Measurements from ENCODE around the gene CHN1.

The CHN1 gene

DNA sequence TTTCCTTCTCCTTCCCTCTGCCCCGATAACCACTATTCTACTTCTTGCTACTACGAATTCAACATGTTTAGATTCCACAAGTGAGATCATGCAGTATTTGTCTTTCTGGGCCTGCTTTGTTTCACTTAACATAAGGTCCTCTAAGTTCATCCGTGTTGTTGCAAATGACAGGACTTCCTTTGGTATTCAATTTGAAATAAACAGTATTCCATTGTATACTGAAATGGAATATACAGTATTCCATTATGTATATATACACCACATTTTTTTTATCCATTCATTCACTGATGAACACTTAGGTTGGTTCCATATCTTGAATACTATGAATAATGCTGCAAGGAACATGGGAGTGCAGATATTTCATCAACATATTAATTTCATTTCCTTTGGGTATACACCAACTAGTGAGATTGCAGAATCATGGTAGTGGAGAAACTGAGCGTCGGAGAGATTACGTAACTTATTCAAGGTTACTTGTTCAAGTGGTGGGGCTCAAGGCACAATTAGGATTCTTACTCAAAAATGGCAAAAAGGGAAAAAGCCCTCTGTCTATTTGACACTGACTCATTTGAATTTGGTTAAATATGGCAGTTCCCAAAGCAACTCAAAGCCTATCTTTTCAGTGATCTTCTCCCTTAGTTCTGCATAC, 85.1 kb downstream of the CHN1 start:
- DNase-seq = no peak

DNA sequence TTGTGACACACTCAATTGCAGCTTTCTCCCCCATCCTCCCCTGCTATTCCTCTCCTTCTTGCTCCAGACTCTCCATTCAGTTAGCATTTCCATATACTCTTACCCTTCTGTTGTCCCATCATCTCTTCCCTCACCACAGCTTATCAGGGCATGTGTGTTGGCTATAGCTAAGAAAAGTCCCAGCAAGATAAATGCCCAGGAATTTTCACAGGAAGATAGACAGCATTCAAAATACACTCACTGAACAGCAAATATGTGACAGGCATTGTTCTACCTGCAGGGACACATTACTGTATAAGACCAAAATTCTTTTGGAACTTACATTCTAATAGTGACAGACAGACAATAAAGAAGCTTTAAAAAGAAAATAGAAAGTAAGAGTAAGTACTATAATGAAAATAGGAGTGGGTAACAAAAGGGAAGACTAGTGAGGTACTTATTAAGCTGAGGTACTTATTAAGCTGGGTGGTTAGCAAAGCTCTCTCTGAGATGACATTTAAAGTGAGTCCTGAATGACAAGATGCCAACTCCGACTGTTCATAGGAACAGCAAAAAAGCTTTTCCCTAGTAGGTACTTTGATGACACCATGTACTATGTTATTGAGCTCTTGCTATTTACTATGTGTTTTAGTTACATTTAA, 86.2 kb downstream of the CHN1 start:
- no peak for DNase-seq

DNA sequence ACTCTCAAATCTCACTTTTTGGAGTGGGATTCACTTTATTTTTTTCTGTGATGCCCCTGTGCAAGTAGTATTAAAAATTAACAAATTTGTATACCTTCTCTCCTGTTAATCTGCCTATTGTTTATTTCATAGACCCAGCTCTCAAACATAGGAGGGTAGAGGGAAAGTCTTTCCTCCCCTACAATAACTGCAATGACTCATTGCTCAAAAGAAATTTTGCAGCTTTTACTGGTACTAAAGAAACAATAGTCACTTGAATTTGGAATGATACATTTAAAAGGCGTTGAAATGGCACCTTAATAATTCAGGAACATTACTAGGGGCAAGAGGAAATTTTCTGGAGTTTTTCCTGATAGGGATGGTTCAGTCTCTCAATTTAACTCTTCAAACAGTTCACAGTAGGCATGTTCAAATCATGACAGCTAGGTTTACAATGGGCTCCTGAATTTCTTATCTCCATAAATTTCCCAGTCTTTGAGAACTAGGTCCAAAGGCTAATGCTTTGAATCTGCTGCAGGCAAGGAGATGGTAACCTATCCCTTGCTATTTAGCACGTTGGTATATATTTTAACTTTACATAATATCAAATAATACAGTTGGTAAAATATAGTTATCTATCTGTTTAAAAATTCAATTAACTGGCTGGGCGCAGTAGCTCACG, 88.8 kb downstream of the CHN1 start:
- DNase-seq = no peak

DNA sequence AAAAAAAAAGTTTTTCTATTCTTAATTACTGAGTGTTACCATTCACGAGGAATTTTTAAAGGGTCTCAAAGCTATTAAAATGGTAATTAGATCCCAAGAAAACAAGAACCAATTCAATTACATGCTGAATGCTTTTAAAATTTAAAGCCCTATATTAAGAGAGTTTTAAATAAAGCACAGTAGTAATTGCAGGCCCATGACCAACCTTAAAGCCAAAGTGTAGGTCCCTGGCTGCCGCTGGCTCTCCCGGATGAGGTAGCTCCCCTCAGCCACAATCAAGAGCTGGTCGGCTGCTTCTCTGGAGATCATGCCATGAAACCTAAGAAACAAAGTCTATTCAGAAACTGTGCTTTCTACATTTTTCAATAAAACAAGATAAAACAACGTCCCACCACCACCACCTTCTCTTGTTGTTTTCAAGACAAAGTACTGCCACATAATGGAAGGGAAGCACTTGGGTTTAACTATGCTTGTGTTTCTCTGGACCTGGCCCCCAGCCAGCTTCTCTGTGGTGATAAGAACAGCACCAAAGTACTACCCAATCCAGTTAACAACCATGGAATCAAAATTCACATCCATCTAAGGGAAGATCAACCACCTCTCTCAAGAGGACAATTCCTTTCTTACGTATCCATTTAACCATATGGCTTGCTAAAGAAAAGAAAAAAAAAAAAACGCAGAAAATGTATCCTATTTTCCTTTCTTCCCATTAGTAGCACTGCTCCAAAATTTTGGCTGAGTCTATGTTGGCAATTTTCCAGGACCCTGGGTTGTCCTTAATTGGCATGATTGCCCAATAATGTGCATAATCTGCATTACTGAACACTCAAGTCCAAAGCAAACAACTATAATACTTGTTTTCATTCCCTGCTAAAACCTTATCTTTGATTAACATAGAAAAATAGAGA, 90.1 kb downstream of the CHN1 start:
- no peak for DNase-seq

DNA sequence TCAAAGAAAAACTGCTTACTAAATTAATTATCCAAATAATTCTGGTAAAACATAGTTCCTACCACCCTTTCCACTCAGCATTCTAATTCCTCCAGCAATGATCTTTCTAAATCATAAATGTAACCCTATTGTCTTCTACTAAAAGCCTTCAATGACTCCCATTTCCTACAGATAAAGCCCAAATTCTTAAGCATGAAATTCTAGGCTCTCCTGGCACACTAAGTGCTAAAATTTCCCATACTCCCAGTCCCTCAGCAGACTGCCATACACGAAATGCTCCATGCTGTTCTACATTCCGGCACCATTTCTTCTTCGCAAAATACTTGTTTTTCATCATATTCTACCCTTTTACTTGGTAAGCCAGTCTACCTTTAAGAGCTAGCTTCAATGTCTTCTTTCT, 96.9 kb downstream of the CHN1 start:
- no peak for DNase-seq

DNA sequence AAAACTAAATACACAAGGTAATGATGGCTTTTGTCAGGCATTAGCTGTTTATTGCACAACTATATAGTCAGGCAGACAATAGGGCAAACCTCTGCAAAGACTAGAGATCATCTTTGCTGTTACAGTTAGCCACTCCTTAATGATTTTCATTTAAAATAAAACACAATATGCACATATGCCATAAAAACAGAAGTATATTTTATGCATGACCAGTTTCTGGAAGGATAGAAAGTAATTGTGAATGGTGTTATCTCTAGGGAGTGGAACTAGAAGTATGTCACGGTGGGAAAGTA, 102.0 kb downstream of the CHN1 start:
- no peak for DNase-seq

DNA sequence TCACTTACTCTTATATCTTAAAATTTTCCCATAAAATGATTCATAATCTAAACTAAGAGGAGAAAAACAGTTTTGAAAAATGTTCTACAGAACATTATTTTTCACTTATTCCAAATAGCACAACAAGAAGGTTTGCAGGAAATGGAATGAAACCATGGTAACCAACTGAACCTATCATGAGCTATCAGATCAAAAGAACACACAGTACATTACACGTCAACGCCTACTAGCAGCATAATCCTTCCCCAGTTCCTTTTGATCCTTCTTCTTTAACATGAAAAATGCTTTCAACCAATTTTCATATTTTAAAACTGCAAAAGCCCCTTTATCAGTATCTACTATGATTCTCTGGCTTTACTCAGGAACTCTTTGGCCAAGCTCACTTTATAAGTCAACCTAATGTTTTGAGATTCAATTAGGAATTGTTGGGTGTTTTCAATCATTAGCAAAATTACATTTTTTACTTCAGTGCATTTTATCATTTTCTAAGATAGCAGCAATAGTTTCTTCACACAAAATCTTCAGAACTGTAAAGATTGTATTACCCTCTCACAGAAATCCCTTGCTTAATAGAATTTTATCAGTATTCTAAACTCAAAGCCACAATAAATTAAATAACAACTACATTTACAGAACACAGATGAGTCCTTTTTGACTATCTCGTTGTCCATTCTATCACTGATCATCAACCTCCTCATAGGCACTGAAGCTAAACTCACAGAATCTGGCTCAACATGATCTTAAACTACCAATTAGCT, 102.5 kb downstream of the CHN1 start:
- DNase-seq = no peak

DNA sequence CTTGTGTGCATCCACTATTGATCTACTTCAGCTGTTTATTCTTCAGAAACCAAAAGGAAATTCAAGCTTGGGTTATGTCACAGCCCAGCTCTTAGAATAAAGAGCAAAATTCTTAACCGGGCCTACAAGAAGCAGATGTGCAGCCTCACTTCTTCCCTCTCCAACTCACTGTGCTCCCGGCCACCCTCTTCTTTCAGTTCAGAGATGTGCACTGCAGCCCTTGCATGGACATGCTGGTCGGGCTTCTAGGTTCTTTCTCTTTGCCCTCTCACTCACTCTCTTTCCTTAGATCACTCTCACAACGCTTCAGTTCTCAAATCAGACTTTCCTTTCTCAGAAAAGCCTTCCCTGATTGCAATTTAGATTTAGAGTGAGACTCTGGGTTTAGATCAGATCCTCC, 104.1 kb downstream of the CHN1 start:
- peak; percentile 17 for DNase-seq

DNA sequence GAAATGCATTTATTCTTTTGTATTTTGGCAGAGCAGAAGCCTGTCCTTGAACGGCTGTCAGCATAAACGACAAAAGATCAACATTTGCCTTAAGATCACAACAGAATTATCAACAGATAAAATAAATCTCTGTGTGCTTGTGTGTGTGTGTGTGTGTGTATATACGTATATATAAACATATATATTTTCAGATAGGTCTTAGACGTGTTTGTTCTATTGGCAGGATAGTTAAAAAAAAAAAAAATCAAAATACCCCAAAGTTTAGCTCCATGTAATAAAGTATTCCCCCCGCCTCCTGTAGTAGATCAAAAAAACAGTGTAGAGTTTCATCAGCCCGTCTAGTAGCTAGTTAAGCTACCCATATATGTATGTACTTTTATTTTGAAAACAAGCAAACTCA, 107.9 kb downstream of the CHN1 start:
- DNase-seq = no peak

DNA sequence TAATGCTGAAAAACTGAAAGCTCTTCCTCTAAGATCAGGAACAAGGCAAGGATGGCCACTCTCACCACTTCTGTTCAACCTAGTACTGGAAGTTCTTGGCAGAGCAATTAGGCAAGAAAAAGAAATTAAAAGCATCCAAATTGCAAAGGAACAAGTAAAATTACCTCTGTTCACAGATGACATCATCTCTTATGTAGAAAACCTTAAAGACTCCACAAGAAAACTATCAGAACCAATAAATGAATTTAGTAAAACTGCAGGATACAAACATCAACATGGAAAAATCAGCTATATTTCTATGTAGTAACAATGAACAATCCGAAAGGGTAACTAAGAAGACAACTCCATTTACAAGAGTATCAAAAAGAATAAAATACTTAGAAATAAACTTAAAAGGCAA, 112.2 kb downstream of the CHN1 start:
- no peak for DNase-seq

DNA sequence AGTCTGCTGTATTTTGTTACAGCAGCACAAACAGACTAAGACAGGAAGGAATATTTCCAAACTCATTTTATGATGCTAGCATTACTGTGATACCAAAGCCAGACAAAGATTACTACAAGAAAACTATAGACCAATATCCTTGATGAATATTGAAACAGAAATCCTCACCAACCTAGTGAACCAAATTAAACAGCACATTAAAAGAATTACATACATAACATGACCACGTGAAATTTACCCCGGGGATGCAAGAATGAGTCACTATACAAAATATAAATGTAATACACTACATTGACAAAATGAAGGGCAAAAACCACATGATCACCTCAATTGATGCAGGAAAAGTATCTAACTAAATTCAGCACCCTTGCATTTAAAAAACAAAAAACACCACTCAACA, 112.6 kb downstream of the CHN1 start:
- no peak for DNase-seq

DNA sequence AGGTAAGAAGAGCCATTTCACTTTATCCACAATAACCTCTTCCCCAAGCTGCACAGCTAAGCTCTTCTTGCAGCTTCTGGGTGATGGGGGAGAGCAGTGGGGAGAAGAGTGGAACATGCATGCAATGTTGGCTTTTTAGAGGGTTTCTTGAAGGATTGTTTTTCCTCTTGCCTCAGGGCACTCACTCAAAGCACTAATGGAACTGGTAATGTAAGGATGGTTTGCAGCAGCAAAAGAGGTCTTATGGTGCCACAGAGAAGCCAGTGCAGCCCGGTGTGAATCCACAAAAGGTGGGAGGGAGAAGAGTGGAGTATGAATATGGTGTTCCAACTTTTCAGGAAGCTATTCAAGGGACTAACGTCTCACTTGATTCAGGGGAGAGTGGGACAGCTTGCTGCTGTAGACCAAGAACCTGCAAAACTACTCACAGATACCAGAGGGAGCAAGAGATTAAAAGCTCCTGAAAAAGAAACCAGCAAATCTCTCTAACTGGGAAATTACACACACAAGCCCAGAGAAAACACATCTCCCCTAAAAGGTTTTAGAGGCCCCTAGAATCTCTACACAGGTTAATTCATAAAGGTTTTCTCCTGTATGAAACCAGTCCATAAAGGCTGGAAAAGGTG, 116.4 kb downstream of the CHN1 start:
- DNase-seq = no peak

DNA sequence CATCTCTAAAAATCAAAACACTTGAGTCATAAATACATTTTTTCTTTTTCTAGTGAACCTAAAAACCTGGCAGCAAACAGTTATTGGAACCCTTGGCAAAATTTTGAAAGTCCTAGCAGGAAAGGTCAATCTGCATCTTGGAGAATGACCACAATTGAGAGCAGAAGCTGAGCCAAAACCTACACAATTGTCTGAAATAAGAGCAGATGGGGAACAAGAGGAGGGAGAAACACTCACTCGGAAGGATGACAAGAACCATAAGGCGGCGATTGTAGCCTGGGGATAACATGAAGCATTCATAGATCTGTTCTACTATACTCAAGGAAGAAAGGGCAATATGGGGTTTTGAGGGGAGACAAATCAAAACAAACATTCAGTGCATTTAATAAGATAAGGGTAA, 117.0 kb downstream of the CHN1 start:
- no peak for DNase-seq

DNA sequence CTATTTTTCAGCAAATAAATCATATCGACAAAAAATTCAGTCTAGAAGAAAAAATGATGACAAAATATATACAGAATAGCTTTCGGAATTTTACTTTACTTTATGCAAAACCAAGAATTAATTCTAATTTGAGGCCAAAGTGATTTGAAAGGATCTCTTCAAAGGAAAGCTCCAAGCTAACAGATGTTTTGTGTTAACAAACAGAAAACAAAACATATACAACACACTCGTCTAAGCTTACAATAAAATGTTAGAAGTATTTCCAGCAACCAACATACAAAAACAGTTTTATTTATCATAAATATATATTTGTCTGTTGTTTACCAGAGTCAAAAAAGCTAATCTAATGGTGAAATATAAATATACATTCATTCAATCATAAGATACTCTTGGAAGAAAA, 122.8 kb downstream of the CHN1 start:
- DNase-seq = no peak

DNA sequence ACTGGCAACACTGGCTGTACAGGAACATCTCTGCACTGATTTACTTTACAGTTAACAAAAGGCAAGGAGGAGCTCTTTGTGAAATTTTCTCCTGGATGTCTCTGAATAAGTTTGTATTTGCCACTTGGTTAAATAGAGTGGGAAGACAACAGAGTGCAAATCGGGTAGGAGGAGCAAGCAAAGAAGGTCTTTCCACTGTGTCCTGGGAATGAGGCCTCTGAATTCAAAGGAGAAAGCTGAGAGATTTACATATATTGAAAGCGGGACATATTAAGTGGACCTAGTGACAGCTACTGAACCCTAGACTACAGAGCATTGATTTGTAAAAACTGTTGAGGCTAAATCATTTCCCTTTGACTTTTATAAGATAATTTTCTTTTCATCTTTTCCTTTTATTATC, 123.5 kb downstream of the CHN1 start:
- no peak for DNase-seq

DNA sequence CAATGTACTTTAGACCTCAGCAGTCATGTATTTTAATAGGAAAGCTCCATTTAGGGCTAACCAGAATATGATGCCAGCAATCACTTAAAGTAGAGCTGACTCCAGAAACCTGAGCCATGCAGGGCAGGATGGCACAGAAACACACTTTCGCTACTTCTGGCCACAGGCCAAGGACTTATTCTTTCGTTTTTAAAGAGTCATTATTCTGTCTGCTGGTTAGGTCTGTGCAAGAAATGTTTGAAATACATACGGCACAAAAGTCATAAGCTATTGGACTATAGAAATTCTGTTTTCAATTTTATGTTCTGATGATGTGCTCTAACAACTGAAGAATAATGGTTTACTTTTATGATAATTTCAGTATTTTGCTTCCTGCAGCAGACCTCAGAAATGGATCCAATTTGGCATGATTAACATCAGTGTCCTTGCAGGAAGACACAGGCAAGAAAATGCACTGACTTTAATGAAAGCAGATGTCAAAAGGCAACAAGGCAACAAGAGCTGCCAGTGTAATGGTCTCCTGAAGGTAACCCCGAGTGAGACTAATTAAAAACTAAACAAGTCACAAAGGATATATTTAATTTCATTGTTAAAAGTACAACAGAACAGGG, 126.5 kb downstream of the CHN1 start:
- no peak for DNase-seq

DNA sequence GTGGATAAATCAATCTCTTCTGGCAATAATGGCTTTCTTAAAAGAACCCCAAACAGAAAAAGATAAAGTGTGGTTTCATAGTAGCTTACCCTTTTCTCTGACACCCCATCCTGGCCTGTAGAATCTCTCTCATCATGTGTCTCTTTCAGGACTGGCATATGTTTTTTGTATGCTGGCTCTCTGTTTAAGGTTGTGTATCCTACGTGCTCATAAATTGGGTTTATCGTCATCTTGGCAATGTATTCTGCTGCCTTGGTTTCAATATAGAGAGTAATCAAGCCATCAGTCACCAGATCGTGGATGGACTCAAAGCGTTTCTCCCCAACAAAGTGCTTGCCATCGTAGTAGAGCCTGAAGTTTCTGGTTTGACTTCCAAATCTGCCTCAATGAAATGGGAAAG, 127.4 kb downstream of the CHN1 start:
- no peak for DNase-seq

DNA sequence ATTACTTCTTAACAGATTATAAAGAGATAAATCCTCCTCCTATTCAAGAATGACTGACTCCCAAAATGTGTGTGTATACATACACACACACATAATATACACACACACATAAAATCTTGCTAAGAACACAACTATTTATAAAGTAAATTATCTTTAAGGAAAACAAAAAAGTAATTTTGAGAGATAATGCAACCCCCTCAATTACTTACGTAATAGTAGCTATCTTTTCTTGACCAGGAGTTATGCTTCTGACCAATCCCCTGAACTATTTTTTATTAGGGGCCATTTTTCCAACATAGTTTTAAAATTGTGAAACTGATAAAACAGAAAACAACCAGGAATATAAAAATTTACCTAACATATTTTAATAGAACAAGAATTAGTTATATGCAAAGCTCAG, 127.9 kb downstream of the CHN1 start:
- no peak for DNase-seq

DNA sequence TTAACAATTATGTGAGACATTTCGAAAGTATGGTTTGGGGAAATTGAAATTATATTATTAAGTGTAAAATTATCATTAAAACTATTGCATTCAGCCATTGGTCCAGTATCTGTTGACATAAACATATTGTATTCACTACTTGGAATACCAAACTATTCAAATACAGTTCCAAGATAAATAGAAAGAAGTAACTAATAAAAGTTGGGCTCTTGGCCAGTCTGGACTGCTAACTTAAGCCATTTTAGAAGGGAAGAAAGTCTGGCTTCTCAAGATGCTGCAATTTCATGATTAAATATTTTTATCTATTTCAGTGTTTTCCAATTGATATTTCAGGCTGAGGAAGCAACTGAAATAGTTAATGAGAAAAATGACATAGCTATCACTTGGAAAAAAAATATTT, 131.1 kb downstream of the CHN1 start:
- no peak for DNase-seq

DNA sequence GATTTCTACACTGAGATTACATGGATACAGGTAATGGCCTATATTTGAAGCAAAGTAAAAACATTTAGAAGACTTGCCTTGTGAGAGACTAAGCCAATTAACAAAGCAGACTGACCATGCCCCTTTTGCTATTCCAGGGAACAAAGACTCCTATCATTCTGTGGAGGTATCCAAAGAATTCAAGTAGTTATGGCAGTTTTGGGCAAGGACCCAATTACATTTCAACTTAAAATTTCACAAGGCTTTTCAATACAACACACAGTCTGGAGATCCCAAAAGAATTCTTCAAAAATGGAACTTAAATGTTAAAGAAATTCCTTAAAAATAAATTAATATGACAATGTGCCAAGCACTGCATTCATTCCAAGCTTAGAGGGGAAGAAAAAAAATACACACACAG, 131.7 kb downstream of the CHN1 start:
- DNase-seq = no peak

DNA sequence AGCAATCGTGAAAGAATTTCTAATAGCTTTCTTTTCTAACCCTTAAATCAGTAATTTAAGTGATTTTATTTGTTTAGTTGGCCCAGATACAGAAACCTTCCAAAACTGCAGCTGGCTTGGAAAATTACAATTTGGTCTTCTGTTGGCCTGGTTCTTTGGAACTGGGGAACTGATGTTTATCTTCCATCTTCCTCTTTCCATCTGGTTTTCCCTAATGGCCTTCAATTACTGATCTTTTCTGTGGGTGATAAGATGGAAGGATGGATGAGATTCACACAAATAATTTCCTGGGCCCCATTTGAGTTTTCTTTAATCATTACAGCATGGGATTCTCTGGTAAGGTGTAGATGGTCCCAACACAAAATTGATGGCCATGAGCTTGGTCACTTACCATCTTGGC, 134.4 kb downstream of the CHN1 start:
- DNase-seq = no peak

DNA sequence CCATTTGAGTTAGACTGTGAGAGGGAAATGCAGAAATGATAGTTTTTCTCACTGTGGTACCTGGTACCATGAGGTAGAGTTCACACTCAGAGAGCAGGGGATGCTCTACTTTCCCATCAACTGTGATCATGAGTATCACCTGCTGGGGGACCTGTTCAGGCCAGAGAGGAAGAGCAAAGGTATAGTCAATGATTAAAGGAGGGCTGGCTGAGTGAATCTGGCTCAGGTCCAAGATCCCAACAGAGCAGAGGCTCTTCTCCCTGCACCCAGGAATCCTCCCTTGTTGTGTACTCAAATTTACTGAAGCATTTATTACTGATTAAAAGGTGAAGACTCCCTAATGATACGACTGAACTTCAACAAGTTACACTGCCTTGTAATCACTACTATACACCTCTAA, 136.3 kb downstream of the CHN1 start:
- DNase-seq = no peak
